Breast epithelium (tissue), 4 donors: ENCODE data around the gene GDPD5. TPM values are rescaled to one million over a fixed set of nuclear protein-coding genes. Genes with fewer than 3 reads are reported as not detected.

Experiments used
- DNase-seq, 2 donors: peaks; one replicate each; pipeline ENCODE4 v3.0.0-alpha.2; 2019; ENCODE audit warnings: low spot score in 2 of 2
- H3K27ac ChIP-seq, 2 donors: fragments of 200-600 bp; sonication (generic) in 1 of 2; one replicate each; pipeline ENCODE4 v1.5.1; 2016 to 2019; ENCODE audit warnings: mild to moderate bottlenecking in 1 of 2
- H3K27me3 ChIP-seq, 2 donors: fragments of 200-600 bp; sonication (generic) in 1 of 2; one replicate each; pipeline versions ENCODE4 v1.5.1 to v1.6.0; 2017 to 2019; ENCODE audit warnings: control low read depth in 1 of 2, mild to moderate bottlenecking in 1 of 2
- H3K36me3 ChIP-seq: fragments of 200-600 bp; one replicate; pipeline ENCODE4 v1.5.1; 2019
- H3K4me1 ChIP-seq, 2 donors: fragments of 200-600 bp; sonication (generic); one replicate each; pipeline ENCODE4 v1.5.1; 2016 to 2019; ENCODE audit warnings: control low read depth in 1 of 2
- H3K4me3 ChIP-seq, 3 donors: fragments of 200-600 bp; sonication (generic); 1 replicate in 2 of 3; 2 replicates in 1 of 3; pipeline ENCODE4 v1.5.1; 2016 to 2019; ENCODE audit warnings: mild to moderate bottlenecking in 3 of 3, moderate library complexity in 2 of 3
- H3K9me3 ChIP-seq, 2 donors: fragments of 200-600 bp; sonication (generic) in 1 of 2; one replicate each; pipeline ENCODE4 v1.5.1; 2016 to 2019; ENCODE audit warnings: control low read depth in 1 of 2
- POLR2A ChIP-seq: fragments of 450-650 bp; IDR thresholded peaks from one replicate; pipeline ENCODE4 v1.6.1; 2016; ENCODE audit warnings: antibody characterized with exemption, mild to moderate bottlenecking, moderate library complexity
- POLR2AphosphoS5 ChIP-seq, 3 donors: sonication (generic); formaldehyde crosslinking; IDR thresholded peaks; one replicate each; pipeline ENCODE4 v1.6.1; 2017; ENCODE audit warnings: antibody characterized with exemption in 3 of 3
- intact Hi-C: fragments of 100-400 bp; cut with DNase I; formaldehyde crosslinking; loops from one replicate; pipeline ENCODE4 v1.15.1; 2023; ENCODE audit warnings: low total_unique reads
- total RNA-seq, 3 donors: library from RNA; depleted of rRNA; stranded (reverse); fragments of >200 nt; gene quantifications; one replicate each; pipeline ENCODE4 v1.1.0, GENCODE V29; 2016
- TF ChIP-seq, protein P1 (sequence below), 3 donors: fragments of 450-650 bp; IDR thresholded peaks; one replicate each; pipeline ENCODE4 v1.5.1; 2016 to 2017; ENCODE audit warnings: antibody characterized with exemption in 3 of 3, mild to moderate bottlenecking in 3 of 3, moderate library complexity in 3 of 3

Gene GDPD5
- total RNA-seq, 3 donors from 2014 or later: 10.5 to 25.9 (median 14.8) TPM

GRCh38 chr11:75469785-75470405 lies 55.8 kb downstream of the GDPD5 start:
- no peak for DNase-seq
- no peaks in the 10 kb centered on the region for H3K9me3 ChIP-seq
- no peak overlapping the region for H3K4me3 ChIP-seq
- peaks cover 0 to 2% of the 10 kb centered on the region in 2 donors for H3K4me1 ChIP-seq
- TF ChIP-seq, protein P1, sequence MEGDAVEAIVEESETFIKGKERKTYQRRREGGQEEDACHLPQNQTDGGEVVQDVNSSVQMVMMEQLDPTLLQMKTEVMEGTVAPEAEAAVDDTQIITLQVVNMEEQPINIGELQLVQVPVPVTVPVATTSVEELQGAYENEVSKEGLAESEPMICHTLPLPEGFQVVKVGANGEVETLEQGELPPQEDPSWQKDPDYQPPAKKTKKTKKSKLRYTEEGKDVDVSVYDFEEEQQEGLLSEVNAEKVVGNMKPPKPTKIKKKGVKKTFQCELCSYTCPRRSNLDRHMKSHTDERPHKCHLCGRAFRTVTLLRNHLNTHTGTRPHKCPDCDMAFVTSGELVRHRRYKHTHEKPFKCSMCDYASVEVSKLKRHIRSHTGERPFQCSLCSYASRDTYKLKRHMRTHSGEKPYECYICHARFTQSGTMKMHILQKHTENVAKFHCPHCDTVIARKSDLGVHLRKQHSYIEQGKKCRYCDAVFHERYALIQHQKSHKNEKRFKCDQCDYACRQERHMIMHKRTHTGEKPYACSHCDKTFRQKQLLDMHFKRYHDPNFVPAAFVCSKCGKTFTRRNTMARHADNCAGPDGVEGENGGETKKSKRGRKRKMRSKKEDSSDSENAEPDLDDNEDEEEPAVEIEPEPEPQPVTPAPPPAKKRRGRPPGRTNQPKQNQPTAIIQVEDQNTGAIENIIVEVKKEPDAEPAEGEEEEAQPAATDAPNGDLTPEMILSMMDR (IDR thresholded peaks at IDR 0.05): no peak
- TF ChIP-seq POLR2A (no peak), POLR2AphosphoS5 (IDR thresholded peaks at IDR 0.05) (no peak)
- intact Hi-C loops: no loop called here
- H3K36me3 ChIP-seq: no peaks in the 10 kb centered on the region
- H3K27ac ChIP-seq: no peak overlapping the region
- no peaks in the 10 kb centered on the region for H3K27me3 ChIP-seq

GRCh38 chr11:75468534-75469340 lies 57.0 kb downstream of the GDPD5 start:
- TF ChIP-seq POLR2A (no peak), POLR2AphosphoS5 (IDR thresholded peaks at IDR 0.05) (no peak)
- TF ChIP-seq, protein P1 (IDR thresholded peaks at IDR 0.05): no peak
- no peak for DNase-seq
- Histone ChIP-seq H3K4me3 (no peak overlapping the region), H3K36me3 (no peaks in the 10 kb centered on the region), H3K27ac (peak overlapping the region in 1 of 2 donors; percentile 70), H3K27me3 (no peaks in the 10 kb centered on the region), H3K4me1 (no peaks in the 10 kb centered on the region), H3K9me3 (no peaks in the 10 kb centered on the region)
- intact Hi-C loops: no loop called here

DNA sequence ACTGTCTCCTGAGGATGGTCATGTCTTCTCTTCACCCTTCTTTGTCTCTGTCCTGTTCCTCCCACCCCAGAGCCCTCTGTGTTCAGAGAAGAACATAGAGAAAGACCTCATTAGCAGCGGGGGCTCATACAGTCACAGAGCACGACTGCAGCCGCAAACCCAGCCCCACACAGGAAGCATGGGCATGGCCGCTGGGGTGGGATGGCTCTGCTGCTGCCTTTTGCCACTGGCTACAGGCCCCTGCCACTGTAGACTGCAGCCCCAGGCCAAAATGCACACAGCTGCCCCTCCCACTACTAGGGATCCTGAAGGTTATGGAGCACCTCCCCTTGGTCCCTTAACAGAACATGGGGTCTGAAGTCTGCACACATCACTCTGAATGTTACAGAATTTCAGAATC lies 57.9 kb downstream of the GDPD5 start:
- H3K9me3 ChIP-seq: no peaks in the 10 kb centered on the region
- intact Hi-C loops: no loop called here
- no peaks in the 10 kb centered on the region for H3K4me1 ChIP-seq

GRCh38 chr11:75467311-75467710 lies 58.4 kb downstream of the GDPD5 start:
- no peak for DNase-seq
- Histone ChIP-seq H3K27me3 (no peaks in the 10 kb centered on the region), H3K4me1 (no peaks in the 10 kb centered on the region), H3K4me3 (no peak overlapping the region), H3K36me3 (no peaks in the 10 kb centered on the region), H3K27ac (no peak overlapping the region), H3K9me3 (no peaks in the 10 kb centered on the region)
- no peak for TF ChIP-seq POLR2AphosphoS5 (IDR thresholded peaks at IDR 0.05)
- intact Hi-C loops: no loop called here

More for the DNA sequence above, 57.9 kb downstream of the GDPD5 start:
- Histone ChIP-seq H3K4me3 (no peak overlapping the region), H3K27me3 (no peaks in the 10 kb centered on the region), H3K27ac (peak overlapping the region in 1 of 2 donors; percentile 70), H3K36me3 (no peaks in the 10 kb centered on the region)
- DNase-seq: no peak
- TF ChIP-seq POLR2A (no peak), POLR2AphosphoS5 (IDR thresholded peaks at IDR 0.05) (no peak)
- TF ChIP-seq, protein P1 (IDR thresholded peaks at IDR 0.05): no peak

DNA sequence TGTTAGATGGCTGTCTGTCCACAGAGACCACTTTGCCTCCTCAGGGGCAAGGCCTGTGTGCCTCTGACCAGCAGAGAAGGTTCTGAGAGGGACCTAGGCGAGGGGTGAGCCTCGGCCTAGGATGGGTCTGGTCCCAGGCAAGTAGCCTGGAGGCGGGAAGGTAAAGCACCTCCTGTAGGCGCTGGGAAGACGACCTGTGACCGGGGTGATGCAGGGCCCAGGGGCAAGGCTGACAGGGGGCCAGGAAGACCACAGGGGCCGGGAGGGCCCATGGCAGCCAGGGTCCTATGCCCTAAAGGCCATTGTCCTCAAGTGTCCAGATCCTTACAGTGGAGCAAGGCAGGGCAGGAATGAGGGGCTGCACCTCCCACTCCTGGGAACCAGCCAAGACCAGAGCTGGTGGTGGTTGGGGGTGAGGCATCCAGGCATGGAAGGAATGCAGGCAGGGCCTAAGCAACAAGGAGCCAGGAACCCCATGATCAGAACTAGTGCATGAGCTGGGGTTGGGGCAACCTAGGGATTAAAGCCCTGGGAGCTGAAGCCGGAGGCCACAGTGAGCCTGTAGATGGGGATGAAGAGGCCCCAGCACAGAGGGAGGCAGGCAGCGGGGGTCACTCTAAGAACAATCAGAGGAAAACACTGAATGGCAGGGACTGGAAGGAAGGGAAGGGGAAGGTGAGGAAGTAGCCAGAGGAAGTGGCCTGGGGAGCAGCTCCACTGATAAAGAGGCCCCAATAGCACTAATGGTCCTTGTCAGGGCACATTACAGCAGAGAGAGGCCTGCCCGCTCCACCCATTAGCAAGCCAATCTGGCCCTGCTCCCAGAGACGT lies 59.8 kb downstream of the GDPD5 start:
- no peak for DNase-seq
- no peak overlapping the region for H3K4me3 ChIP-seq
- TF ChIP-seq, protein P1 (IDR thresholded peaks at IDR 0.05): no peak
- TF ChIP-seq POLR2AphosphoS5 (IDR thresholded peaks at IDR 0.05): no peak
- no peak for TF ChIP-seq POLR2A
- H3K27ac ChIP-seq: no peak overlapping the region
- H3K9me3 ChIP-seq: no peaks in the 10 kb centered on the region
- H3K27me3 ChIP-seq: no peaks in the 10 kb centered on the region
- intact Hi-C loops: no loop called here
- H3K36me3 ChIP-seq: no peaks in the 10 kb centered on the region
- no peaks in the 10 kb centered on the region for H3K4me1 ChIP-seq
